Upper lobe of left lung (tissue), 4 donors: Measurements from ENCODE around the gene MRPL20.
"Not testable (repeated sequence)": the region's sequence is repeated elsewhere in the genome, so short reads cannot be mapped to it uniquely, and the experiment has no call there.

ENCODE experiments used
- EP300 ChIP-seq, 4 donors: sonication (generic); formaldehyde crosslinking; IDR thresholded peaks; one replicate each; pipeline ENCODE4 v1.5.1; 2017; ENCODE audit warnings: antibody characterized with exemption in 4 of 4, control low read depth in 2 of 4
- POLR2A ChIP-seq, 4 donors: fragments of 450-650 bp; IDR thresholded peaks; one replicate each; pipeline ENCODE4 v1.5.1; 2016 to 2017; ENCODE audit warnings: antibody characterized with exemption in 4 of 4, mild to moderate bottlenecking in 2 of 4
- POLR2AphosphoS5 ChIP-seq, 2 donors: sonication (generic); formaldehyde crosslinking; IDR thresholded peaks; one replicate each; pipeline ENCODE4 v1.5.1; 2017; ENCODE audit warnings: antibody characterized with exemption in 2 of 2
- TF ChIP-seq, protein P1 (sequence below), 6 experiments: fragments of 450-650 bp in 4 of 6; fragments of 200-600 bp in 2 of 6; sonication (generic) in 2 of 6; IDR thresholded peaks; one replicate each; pipeline ENCODE4 v1.5.1; 2016 to 2019; ENCODE audit warnings: antibody characterized with exemption in 6 of 6

GRCh38 chr1:1417396-1417795 is 10.3 kb upstream of the MRPL20 start:
- TF ChIP-seq, protein P1, sequence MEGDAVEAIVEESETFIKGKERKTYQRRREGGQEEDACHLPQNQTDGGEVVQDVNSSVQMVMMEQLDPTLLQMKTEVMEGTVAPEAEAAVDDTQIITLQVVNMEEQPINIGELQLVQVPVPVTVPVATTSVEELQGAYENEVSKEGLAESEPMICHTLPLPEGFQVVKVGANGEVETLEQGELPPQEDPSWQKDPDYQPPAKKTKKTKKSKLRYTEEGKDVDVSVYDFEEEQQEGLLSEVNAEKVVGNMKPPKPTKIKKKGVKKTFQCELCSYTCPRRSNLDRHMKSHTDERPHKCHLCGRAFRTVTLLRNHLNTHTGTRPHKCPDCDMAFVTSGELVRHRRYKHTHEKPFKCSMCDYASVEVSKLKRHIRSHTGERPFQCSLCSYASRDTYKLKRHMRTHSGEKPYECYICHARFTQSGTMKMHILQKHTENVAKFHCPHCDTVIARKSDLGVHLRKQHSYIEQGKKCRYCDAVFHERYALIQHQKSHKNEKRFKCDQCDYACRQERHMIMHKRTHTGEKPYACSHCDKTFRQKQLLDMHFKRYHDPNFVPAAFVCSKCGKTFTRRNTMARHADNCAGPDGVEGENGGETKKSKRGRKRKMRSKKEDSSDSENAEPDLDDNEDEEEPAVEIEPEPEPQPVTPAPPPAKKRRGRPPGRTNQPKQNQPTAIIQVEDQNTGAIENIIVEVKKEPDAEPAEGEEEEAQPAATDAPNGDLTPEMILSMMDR (IDR thresholded peaks at IDR 0.05) = peak in 1 of 6 experiments; percentile 13
- not testable (repeated sequence) for TF ChIP-seq POLR2A, EP300, POLR2AphosphoS5 (IDR thresholded peaks at IDR 0.05)
